Mucosa of stomach (tissue), 1 donor: Measurements from ENCODE around the gene ANKFN1.

Source experiments
- H3K27me3 ChIP-seq: one replicate; pipeline ENCODE4 v1.7.0; 2013; ENCODE audit warnings: mild to moderate bottlenecking, low read length; ENCODE audit not compliant: control insufficient read depth, insufficient read depth
- H3K36me3 ChIP-seq: one replicate; pipeline ENCODE4 v1.7.0; 2013; ENCODE audit warnings: low read length; ENCODE audit not compliant: control insufficient read depth, insufficient read depth
- H3K4me1 ChIP-seq: one replicate; pipeline ENCODE4 v1.7.0; 2013; ENCODE audit warnings: mild to moderate bottlenecking, low read length; ENCODE audit not compliant: control insufficient read depth, insufficient read depth
- H3K4me3 ChIP-seq: one replicate; pipeline ENCODE4 v1.7.0; 2013; ENCODE audit warnings: low read length
- H3K9ac ChIP-seq: one replicate; pipeline ENCODE4 v1.7.0; 2013; ENCODE audit warnings: mild to moderate bottlenecking, low read length, moderate library complexity
- H3K9me3 ChIP-seq: one replicate; pipeline ENCODE4 v1.7.0; 2013; ENCODE audit warnings: mild to moderate bottlenecking, low read length, moderate library complexity; ENCODE audit not compliant: control insufficient read depth
- donor health status: Pancreatic carcinoma.

ANKFN1 gene

DNA sequence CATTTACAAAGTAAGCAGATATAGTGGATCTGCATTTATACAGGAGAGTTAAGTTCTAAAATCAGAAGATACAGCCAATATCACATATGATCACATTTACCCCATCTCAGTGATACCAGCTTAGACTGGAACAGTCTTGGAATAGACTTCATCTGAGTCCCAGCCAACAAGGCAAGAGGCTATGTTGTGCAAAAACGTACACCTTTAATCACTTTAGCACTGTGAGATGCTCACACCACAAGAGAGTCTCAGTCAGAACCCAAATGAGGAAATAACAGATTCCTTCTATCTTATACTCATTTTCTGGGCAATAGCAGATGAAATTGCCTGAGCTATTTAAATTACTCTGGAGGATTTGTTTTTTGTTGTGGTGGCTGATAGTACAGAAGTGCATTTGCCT lies 145.6 kb downstream of the ANKFN1 start:
- Histone ChIP-seq H3K4me1 (no peaks in the 10 kb centered on the region), H3K9me3 (no peaks in the 10 kb centered on the region), H3K9ac (no peak overlapping the region), H3K27me3 (no peaks in the 10 kb centered on the region), H3K4me3 (no peak overlapping the region), H3K36me3 (no peaks in the 10 kb centered on the region)

DNA sequence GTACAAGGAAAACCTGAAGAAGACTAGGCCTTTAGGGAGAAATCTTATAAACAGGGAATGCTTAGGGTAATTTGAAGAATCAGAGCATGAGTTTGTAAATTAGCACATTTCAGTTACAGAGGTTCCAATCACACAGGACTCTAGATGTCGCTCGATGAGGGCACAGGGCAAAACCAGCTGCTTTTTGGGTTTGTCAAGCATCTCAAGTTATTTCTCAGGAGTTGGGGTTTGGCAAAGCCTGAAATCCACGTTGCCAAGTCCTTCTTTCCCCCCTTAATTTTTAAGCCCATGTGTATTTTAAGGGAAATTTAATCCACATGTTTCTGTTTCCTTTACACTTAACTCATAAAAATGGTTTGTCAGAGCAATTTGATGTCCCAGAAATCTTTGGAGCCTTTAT lies 146.9 kb downstream of the ANKFN1 start:
- no peaks in the 10 kb centered on the region for H3K9me3 ChIP-seq
- H3K4me3 ChIP-seq: no peak overlapping the region
- no peak overlapping the region for H3K9ac ChIP-seq
- H3K27me3 ChIP-seq: no peaks in the 10 kb centered on the region
- no peaks in the 10 kb centered on the region for H3K36me3 ChIP-seq
- no peaks in the 10 kb centered on the region for H3K4me1 ChIP-seq

GRCh38 chr17:56305007-56305406 lies 151.7 kb downstream of the ANKFN1 start:
- H3K4me1 ChIP-seq: no peaks in the 10 kb centered on the region
- H3K9me3 ChIP-seq: no peaks in the 10 kb centered on the region
- H3K4me3 ChIP-seq: no peak overlapping the region
- H3K27me3 ChIP-seq: no peaks in the 10 kb centered on the region
- H3K36me3 ChIP-seq: no peaks in the 10 kb centered on the region
- no peak overlapping the region for H3K9ac ChIP-seq

GRCh38 chr17:56309897-56310296 lies 156.6 kb downstream of the ANKFN1 start:
- Histone ChIP-seq H3K9me3 (no peaks in the 10 kb centered on the region), H3K4me1 (no peaks in the 10 kb centered on the region), H3K27me3 (no peaks in the 10 kb centered on the region), H3K36me3 (no peaks in the 10 kb centered on the region), H3K9ac (no peak overlapping the region), H3K4me3 (no peak overlapping the region)

GRCh38 chr17:56310782-56311181 lies 157.5 kb downstream of the ANKFN1 start:
- Histone ChIP-seq H3K27me3 (no peaks in the 10 kb centered on the region), H3K4me1 (no peaks in the 10 kb centered on the region), H3K9me3 (no peaks in the 10 kb centered on the region), H3K4me3 (no peak overlapping the region), H3K36me3 (no peaks in the 10 kb centered on the region), H3K9ac (no peak overlapping the region)

DNA sequence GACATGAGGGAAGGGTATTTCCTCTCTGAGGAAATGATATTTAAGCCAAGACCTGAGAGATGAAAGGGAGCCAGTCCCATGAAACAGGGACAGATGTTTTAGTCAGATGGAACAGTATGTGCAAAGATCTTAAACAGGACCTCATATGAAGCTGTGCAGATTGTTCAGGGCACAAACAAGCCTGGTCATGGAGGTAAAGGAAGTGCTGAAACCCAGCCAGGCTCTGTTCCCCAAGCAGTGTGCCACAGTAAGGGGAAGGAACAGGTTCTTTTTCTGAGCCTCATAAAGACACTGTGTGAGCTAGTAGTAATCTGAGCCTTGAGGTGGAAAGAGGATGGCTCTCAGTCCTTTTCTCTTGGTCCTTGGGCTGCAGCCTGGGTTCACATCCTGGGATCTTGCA lies 159.9 kb downstream of the ANKFN1 start:
- Histone ChIP-seq H3K27me3 (no peaks in the 10 kb centered on the region), H3K4me3 (no peak overlapping the region), H3K9me3 (no peaks in the 10 kb centered on the region), H3K36me3 (no peaks in the 10 kb centered on the region), H3K9ac (no peak overlapping the region), H3K4me1 (no peaks in the 10 kb centered on the region)

- no peak overlapping the region for H3K4me3 ChIP-seq
- H3K9ac ChIP-seq: no peak overlapping the region
- no peaks in the 10 kb centered on the region for H3K27me3 ChIP-seq
- H3K36me3 ChIP-seq: no peaks in the 10 kb centered on the region
- H3K4me1 ChIP-seq: no peaks in the 10 kb centered on the region
- no peaks in the 10 kb centered on the region for H3K9me3 ChIP-seq
Observed at GRCh38 chr17:56314026-56314425, 160.8 kb downstream of the ANKFN1 start.

- no peaks in the 10 kb centered on the region for H3K36me3 ChIP-seq
- H3K9ac ChIP-seq: no peak overlapping the region
- H3K4me3 ChIP-seq: no peak overlapping the region
- H3K9me3 ChIP-seq: no peaks in the 10 kb centered on the region
- no peaks in the 10 kb centered on the region for H3K4me1 ChIP-seq
- no peaks in the 10 kb centered on the region for H3K27me3 ChIP-seq
Observed at GRCh38 chr17:56314984-56315602, 161.8 kb downstream of the ANKFN1 start.

DNA sequence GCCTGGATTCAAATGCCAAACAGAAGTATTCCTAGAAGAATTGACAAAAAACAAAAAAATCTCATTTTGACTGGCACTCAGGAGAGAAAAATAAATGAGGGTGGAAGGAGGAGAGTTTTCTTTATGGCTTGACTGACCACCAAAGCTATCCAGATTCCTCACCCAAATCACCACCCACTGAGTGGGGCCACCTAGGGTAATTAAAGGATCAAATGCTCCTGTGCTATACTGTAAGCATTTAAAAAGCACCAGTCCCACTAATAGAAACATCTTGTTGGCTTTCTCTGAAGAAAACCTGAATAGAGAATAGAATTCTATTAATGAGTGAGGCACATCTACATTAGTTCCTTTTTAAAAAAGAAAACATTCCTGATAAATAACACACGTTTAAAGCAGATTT lies 163.3 kb downstream of the ANKFN1 start:
- H3K27me3 ChIP-seq: no peaks in the 10 kb centered on the region
- no peaks in the 10 kb centered on the region for H3K4me1 ChIP-seq
- H3K36me3 ChIP-seq: no peaks in the 10 kb centered on the region
- H3K9me3 ChIP-seq: no peaks in the 10 kb centered on the region
- no peak overlapping the region for H3K9ac ChIP-seq
- no peak overlapping the region for H3K4me3 ChIP-seq

DNA sequence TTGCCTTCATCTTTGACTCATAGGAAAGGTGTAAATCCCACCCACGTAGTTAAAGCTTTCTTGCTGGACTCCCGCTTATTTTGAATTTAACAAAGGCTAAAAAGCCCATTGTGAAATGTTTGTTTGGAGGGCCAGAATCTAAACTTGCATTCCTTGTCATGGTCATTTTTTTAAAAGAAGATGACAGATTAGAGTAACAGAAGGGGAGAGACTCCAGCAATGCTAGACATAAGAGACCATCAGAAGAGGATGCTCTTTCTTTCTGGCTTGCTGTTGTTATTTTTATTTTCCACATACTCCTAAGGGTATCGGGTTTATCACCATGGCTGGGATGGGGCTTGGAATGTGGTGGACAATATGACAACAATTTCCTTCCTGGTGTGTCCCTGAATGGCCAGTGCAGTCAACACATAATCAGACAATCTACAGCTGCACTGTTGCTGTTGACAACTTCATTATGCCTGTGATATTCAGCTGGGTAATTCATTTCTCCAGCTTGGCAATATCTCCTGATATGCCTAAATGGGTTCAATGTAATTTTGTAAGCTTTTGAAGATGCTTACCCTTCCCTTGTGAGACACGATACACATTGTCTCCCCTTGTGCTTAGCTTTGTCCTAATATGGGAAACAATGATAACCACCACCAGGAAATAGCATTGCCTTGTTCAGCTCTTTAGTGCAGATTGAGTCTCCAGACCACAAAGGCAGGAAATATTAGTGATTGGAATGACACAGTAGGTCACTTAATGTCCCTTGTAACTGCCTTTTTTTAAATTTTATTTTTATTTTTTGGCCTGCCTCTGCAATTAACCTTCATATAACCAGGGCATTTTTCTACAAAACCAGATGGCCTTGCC lies 164.3 kb downstream of the ANKFN1 start:
- no peaks in the 10 kb centered on the region for H3K27me3 ChIP-seq
- no peaks in the 10 kb centered on the region for H3K4me1 ChIP-seq

GRCh38 chr17:56319531-56319930 lies 166.3 kb downstream of the ANKFN1 start:
- Histone ChIP-seq H3K36me3 (no peaks in the 10 kb centered on the region), H3K4me1 (no peaks in the 10 kb centered on the region), H3K9ac (no peak overlapping the region), H3K9me3 (no peaks in the 10 kb centered on the region), H3K27me3 (no peaks in the 10 kb centered on the region), H3K4me3 (no peak overlapping the region)

More for the DNA sequence above, 164.3 kb downstream of the ANKFN1 start:
- H3K9me3 ChIP-seq: no peaks in the 10 kb centered on the region
- no peaks in the 10 kb centered on the region for H3K36me3 ChIP-seq
- H3K9ac ChIP-seq: no peak overlapping the region
- no peak overlapping the region for H3K4me3 ChIP-seq

GRCh38 chr17:56320443-56320842 lies 167.2 kb downstream of the ANKFN1 start:
- Histone ChIP-seq H3K4me1 (no peaks in the 10 kb centered on the region), H3K4me3 (no peak overlapping the region), H3K9ac (no peak overlapping the region), H3K36me3 (no peaks in the 10 kb centered on the region), H3K27me3 (no peaks in the 10 kb centered on the region), H3K9me3 (no peaks in the 10 kb centered on the region)
